ENCODE data around the gene CHRNB2.

DNA sequence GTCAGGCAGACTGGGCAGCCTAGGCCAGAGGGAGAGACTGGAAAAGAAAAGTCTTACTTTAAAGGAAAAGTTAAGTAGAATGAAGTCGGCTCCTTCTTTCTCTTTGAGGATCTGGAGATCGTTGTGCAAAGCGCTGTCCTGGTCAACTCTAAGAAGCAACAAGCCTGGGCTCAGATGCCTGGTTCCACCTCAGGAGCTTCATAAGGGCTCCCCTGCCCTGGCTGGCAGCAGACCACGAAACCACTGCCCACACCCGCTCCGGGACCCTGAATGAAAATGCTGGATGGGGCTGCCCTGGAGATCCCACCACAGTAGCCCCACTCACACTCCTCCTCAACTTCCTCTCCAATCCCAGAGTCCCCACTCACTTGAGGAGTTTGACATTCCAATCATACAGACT is 15.5 kb upstream of the CHRNB2 start:
- no peak for TF ChIP-seq ZNF10 (tag by site-specific recombination; IDR thresholded peaks at IDR 0.05)
- no peak for TF ChIP-seq HOXA7 (CRISPR knock-in tag; IDR thresholded peaks at IDR 0.05; ENCODE audit: borderline replicate concordance)
- no peak for TF ChIP-seq YY1 (tag by site-specific recombination; IDR thresholded peaks at IDR 0.05)
- TF ChIP-seq, protein P1, sequence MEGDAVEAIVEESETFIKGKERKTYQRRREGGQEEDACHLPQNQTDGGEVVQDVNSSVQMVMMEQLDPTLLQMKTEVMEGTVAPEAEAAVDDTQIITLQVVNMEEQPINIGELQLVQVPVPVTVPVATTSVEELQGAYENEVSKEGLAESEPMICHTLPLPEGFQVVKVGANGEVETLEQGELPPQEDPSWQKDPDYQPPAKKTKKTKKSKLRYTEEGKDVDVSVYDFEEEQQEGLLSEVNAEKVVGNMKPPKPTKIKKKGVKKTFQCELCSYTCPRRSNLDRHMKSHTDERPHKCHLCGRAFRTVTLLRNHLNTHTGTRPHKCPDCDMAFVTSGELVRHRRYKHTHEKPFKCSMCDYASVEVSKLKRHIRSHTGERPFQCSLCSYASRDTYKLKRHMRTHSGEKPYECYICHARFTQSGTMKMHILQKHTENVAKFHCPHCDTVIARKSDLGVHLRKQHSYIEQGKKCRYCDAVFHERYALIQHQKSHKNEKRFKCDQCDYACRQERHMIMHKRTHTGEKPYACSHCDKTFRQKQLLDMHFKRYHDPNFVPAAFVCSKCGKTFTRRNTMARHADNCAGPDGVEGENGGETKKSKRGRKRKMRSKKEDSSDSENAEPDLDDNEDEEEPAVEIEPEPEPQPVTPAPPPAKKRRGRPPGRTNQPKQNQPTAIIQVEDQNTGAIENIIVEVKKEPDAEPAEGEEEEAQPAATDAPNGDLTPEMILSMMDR (tag by site-specific recombination; IDR thresholded peaks at IDR 0.05) = no peak
- TF ChIP-seq, protein P2, sequence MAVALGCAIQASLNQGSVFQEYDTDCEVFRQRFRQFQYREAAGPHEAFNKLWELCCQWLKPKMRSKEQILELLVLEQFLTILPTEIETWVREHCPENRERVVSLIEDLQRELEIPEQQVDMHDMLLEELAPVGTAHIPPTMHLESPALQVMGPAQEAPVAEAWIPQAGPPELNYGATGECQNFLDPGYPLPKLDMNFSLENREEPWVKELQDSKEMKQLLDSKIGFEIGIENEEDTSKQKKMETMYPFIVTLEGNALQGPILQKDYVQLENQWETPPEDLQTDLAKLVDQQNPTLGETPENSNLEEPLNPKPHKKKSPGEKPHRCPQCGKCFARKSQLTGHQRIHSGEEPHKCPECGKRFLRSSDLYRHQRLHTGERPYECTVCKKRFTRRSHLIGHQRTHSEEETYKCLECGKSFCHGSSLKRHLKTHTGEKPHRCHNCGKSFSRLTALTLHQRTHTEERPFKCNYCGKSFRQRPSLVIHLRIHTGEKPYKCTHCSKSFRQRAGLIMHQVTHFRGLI (tag by site-specific recombination; IDR thresholded peaks at IDR 0.05) = no peak
- TF ChIP-seq SP2 (tag by site-specific recombination; IDR thresholded peaks at IDR 0.05) = no peak

All from HEK293 (cell line).